Renal cortical epithelial cell (primary cell): ENCODE results near the gene EOLA2. TPM values are rescaled to one million over a fixed set of nuclear protein-coding genes. Genes with fewer than 3 reads are reported as not detected.
"Not testable (repeated sequence)": the region's sequence is repeated elsewhere in the genome, so short reads cannot be mapped to it uniquely, and the experiment has no call there.

Experiments
- DNase-seq: peaks from one replicate; pipeline ENCODE4 v3.0.0-alpha.2; 2011; ENCODE audit warnings: low read depth
- total RNA-seq: library from RNA; depleted of rRNA; stranded (reverse); fragments of >200 nt; gene quantifications from 2 replicates; pipeline ENCODE4 v1.2.3, GENCODE V29; 2014

Gene EOLA2
- total RNA-seq: 12.5 and 14.4 TPM in 2 replicates

- peak; percentile 95 for DNase-seq
Measured at GRCh38 chrX:149938427-149938880, at the start of gene EOLA2. Gene EOLA2, minus strand, starts transcription at chrX:149938491. Its CDS starts 4,617 bp downstream, at chrX:149933874.

GRCh38 chrX:149987613-149988012 lies 49.3 kb upstream of the EOLA2 start:
- DNase-seq: no peak

- no peak for DNase-seq
Measured at GRCh38 chrX:149984411-149984810, 46.1 kb upstream of the EOLA2 start.

- DNase-seq: peak; percentile 21
Measured at GRCh38 chrX:149982310-149982709, 44.0 kb upstream of the EOLA2 start.

GRCh38 chrX:149979126-149979644 lies 40.9 kb upstream of the EOLA2 start:
- DNase-seq: no peak

- DNase-seq: peak; percentile 43
Measured at GRCh38 chrX:149962859-149963757, 24.8 kb upstream of the EOLA2 start.

GRCh38 chrX:149962010-149962409 lies 23.7 kb upstream of the EOLA2 start:
- DNase-seq: no peak

- no peak for DNase-seq
Measured at GRCh38 chrX:149961572-149961971, 23.3 kb upstream of the EOLA2 start.

- DNase-seq: peak; percentile 51
Measured at GRCh38 chrX:149950681-149951080, 12.4 kb upstream of the EOLA2 start.

- no peak for DNase-seq
Measured at GRCh38 chrX:149949743-149950436, 11.6 kb upstream of the EOLA2 start.

GRCh38 chrX:149948016-149948415 lies 9.7 kb upstream of the EOLA2 start:
- DNase-seq: peak; percentile 56

- DNase-seq: not testable (repeated sequence)
Measured at GRCh38 chrX:149946932-149947331, 8.6 kb upstream of the EOLA2 start.

GRCh38 chrX:149945820-149946219 lies 7.5 kb upstream of the EOLA2 start:
- not testable (repeated sequence) for DNase-seq

- not testable (repeated sequence) for DNase-seq
Measured at GRCh38 chrX:149945087-149945670, 6.9 kb upstream of the EOLA2 start.

- not testable (repeated sequence) for DNase-seq
Measured at GRCh38 chrX:149940674-149941024, 2.4 kb upstream of the EOLA2 start.

- DNase-seq: peak; percentile 94
Measured at GRCh38 chrX:149939905-149940673, 1.8 kb upstream of the EOLA2 start.

- DNase-seq: no peak
Measured at GRCh38 chrX:149939655-149939904, 1.3 kb upstream of the EOLA2 start.

GRCh38 chrX:149938881-149939654 lies 777 bp upstream of the EOLA2 start:
- peak; percentile 74 for DNase-seq

- no peak for DNase-seq
Measured at GRCh38 chrX:149937871-149938426, 342 bp downstream of the EOLA2 start.

GRCh38 chrX:149937328-149937727 lies 963 bp downstream of the EOLA2 start:
- not testable (repeated sequence) for DNase-seq

GRCh38 chrX:149933547-149933946 lies 4.7 kb downstream of the EOLA2 start:
- not testable (repeated sequence) for DNase-seq
